Mucosa of descending colon (tissue), 3 donors: Measurements from ENCODE around the gene FADS1. TPM values are rescaled to one million over a fixed set of nuclear protein-coding genes. Genes with fewer than 3 reads are reported as not detected.

Experiments
- ATAC-seq: fragments of 200-7000 bp; cut with Tn5 transposase; one replicate; pipeline ENCODE4 v1.9.1; 2020; ENCODE audit warnings: mild to moderate bottlenecking, moderate library complexity
- DNase-seq, 3 donors: peaks; one replicate each; pipeline ENCODE4 v3.0.0-alpha.2; 2020
- H3K36me3 ChIP-seq: fragments of 200-600 bp; one replicate; pipeline ENCODE4 v1.8.0; 2021; ENCODE audit warnings: low read depth, mild to moderate bottlenecking
- H3K4me1 ChIP-seq: fragments of 200-600 bp; one replicate; pipeline ENCODE4 v1.8.0; 2021; ENCODE audit warnings: low read depth, mild to moderate bottlenecking
- H3K4me3 ChIP-seq: fragments of 200-600 bp; one replicate; pipeline ENCODE4 v1.8.0; 2021; ENCODE audit warnings: mild to moderate bottlenecking
- H3K9me3 ChIP-seq: fragments of 200-600 bp; one replicate; pipeline ENCODE4 v1.8.0; 2021; ENCODE audit warnings: mild to moderate bottlenecking
- CTCF ChIP-seq: fragments of 200-600 bp; IDR thresholded peaks from one replicate; pipeline ENCODE4 v1.8.0; 2022; ENCODE audit warnings: antibody characterized with exemption, mild to moderate bottlenecking
- intact Hi-C, 2 donors: fragments of 100-400 bp; cut with DNase I in 1 of 2; cut with micrococcal nuclease in 1 of 2; formaldehyde crosslinking; loops; one replicate each; pipeline versions ENCODE4 v1.11.0 to v1.11.1; 2022; cut with DNase I, micrococcal nuclease
- total RNA-seq, 3 donors: library from RNA; stranded (reverse); fragmentation: NEBNext Ultra II Directional in 2 of 3; extraction: Animal tissue kit (Norgen Biotek cat#: 25700) in 2 of 3; gene quantifications; one replicate each; pipeline versions ENCODE4 v1.2.1 to v1.2.4, GENCODE V29; 2021 to 2023
- donor health status: DM: no; HTN: no; CAD: no; lungs with moderate emphysema.
- donor health status: DM: no; HTN: no; CAD: no.
- donor health status: DM: no; HTN: yes; CAD: no.

FADS1 gene
- total RNA-seq, 3 donors from 2014 or later: 2.8 to 17.3 (median 7.3) TPM

- ATAC-seq (no peak), DNase-seq (no peak)
- intact Hi-C loops: no loop called here
- Histone ChIP-seq H3K4me1 (no peaks in the 10 kb centered on the region), H3K4me3 (no peak overlapping the region), H3K9me3 (no peaks in the 10 kb centered on the region), H3K36me3 (no peaks in the 10 kb centered on the region)
- TF ChIP-seq CTCF: no peak
Measured at GRCh38 chr11:61848631-61849030, 31.8 kb upstream of the FADS1 start.

- intact Hi-C loops: no loop called here
- no peak for DNase-seq
- no peak overlapping the region for H3K4me3 ChIP-seq
- no peaks in the 10 kb centered on the region for H3K4me1 ChIP-seq
- ATAC-seq: no peak
- H3K9me3 ChIP-seq: no peaks in the 10 kb centered on the region
- H3K36me3 ChIP-seq: no peaks in the 10 kb centered on the region
- TF ChIP-seq CTCF: no peak
Measured at GRCh38 chr11:61847914-61848581, 31.2 kb upstream of the FADS1 start.

- no peaks in the 10 kb centered on the region for H3K36me3 ChIP-seq
Measured at GRCh38 chr11:61846362-61847020, 29.7 kb upstream of the FADS1 start.

GRCh38 chr11:61844909-61845565 is 28.2 kb upstream of the FADS1 start:
- Histone ChIP-seq H3K9me3 (no peaks in the 10 kb centered on the region), H3K4me3 (no peak overlapping the region), H3K4me1 (no peaks in the 10 kb centered on the region), H3K36me3 (no peaks in the 10 kb centered on the region)
- DNase-seq: no peak
- ATAC-seq: no peak
- intact Hi-C loops: no loop called here
- no peak for TF ChIP-seq CTCF

More at GRCh38 chr11:61846362-61847020, 29.7 kb upstream of the FADS1 start:
- ATAC-seq: no peak
- no peak for TF ChIP-seq CTCF
- no peak for DNase-seq
- intact Hi-C loops: no loop called here
- Histone ChIP-seq H3K4me3 (no peak overlapping the region), H3K9me3 (no peaks in the 10 kb centered on the region), H3K4me1 (no peaks in the 10 kb centered on the region)

GRCh38 chr11:61842528-61842820 is 25.7 kb upstream of the FADS1 start:
- DNase-seq (no peak), ATAC-seq (no peak)
- no peak overlapping the region for H3K4me3 ChIP-seq
- H3K9me3 ChIP-seq: no peaks in the 10 kb centered on the region
- H3K36me3 ChIP-seq: no peaks in the 10 kb centered on the region
- intact Hi-C loops: no loop called here
- H3K4me1 ChIP-seq: no peaks in the 10 kb centered on the region
- no peak for TF ChIP-seq CTCF
